Measurements from ENCODE around the gene C1orf159.

C1orf159 gene

DNA sequence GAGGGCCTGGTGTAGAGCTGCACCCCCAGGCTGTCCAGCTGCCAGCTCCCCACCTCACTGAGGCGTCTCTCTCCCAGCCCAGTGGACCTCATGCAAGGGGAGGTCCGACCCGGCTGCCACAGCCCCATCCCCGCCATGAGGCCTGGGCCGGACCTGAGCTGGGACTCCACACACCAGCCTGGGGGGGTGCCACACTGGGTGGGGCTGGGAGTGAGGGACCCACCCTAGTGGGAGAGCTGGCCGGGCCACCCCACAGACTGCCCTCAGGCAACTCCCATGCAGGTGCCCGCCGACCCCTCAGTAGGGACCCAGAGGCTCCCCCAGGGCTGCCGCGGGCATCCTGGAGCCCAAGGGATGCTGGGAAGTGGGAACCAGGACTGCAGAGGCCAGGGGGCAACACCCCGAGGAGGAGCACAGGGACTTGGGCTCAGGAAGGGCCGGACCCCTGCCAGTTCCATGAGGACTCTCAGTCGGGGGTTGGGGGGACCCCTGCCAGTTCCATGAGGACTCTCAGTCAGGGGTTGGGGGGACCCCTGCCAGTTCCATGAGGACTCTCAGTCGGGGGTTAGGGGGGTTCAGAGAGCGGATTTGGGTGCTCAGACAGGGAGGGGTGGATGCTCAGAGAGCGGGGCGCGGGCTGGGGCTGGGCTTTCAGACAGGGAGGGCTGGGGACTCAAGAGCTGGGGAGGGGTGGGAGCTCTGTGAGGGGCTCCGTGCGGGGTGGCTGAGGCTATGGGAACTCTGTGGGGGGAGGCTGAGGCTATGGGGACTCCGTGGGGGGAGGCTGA, 40.5 kb downstream of the C1orf159 start:
- Histone ChIP-seq H3K4me3 (replicated peaks; ENCODE audit: low read depth, low read length) (no peak overlapping the region), H3K36me3 (ENCODE audit: control insufficient read depth, insufficient read depth, low read length) (no peaks in the 10 kb centered on the region), H3K27me3 (replicated peaks; ENCODE audit: control insufficient read depth, insufficient read depth, low read length) (no peaks in the 10 kb centered on the region)
- TF ChIP-seq, protein P1, sequence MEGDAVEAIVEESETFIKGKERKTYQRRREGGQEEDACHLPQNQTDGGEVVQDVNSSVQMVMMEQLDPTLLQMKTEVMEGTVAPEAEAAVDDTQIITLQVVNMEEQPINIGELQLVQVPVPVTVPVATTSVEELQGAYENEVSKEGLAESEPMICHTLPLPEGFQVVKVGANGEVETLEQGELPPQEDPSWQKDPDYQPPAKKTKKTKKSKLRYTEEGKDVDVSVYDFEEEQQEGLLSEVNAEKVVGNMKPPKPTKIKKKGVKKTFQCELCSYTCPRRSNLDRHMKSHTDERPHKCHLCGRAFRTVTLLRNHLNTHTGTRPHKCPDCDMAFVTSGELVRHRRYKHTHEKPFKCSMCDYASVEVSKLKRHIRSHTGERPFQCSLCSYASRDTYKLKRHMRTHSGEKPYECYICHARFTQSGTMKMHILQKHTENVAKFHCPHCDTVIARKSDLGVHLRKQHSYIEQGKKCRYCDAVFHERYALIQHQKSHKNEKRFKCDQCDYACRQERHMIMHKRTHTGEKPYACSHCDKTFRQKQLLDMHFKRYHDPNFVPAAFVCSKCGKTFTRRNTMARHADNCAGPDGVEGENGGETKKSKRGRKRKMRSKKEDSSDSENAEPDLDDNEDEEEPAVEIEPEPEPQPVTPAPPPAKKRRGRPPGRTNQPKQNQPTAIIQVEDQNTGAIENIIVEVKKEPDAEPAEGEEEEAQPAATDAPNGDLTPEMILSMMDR (IDR thresholded peaks at IDR 0.05; ENCODE audit: insufficient read depth, low read length, poor library complexity, severe bottlenecking): no peak
- DNase-seq (ENCODE audit: extremely low read depth, insufficient read length): no peak

DNA sequence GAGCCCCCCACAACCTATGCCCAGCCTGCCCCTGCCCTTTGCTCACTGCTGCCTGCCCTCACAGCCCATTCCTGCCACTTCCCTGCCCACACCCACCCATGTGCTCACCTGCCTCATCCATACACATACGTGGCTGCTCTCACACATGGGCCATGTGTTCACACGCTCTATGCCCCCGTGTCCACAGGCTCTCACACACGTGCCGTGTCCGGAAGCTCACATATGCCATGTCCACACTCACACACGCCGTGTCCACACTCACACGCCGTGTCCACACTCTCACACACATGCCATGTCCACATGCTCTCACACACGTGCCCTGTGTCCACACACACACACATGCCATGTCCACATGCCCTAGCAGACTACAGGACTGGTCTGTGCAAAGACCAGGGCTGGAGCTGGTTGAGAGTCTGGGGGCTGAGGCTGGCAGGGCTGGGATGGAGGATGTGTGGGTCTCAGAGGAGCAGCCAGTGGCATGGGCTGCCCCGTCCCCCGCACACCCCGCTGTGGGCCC, 41.2 kb downstream of the C1orf159 start:
- no peak overlapping the region for H3K4me3 ChIP-seq (replicated peaks; ENCODE audit: low read depth, low read length)
- no peaks in the 10 kb centered on the region for H3K27me3 ChIP-seq (replicated peaks; ENCODE audit: control insufficient read depth, insufficient read depth, low read length)
- no peak for DNase-seq (ENCODE audit: extremely low read depth, insufficient read length)
- H3K36me3 ChIP-seq (ENCODE audit: control insufficient read depth, insufficient read depth, low read length): no peaks in the 10 kb centered on the region
- TF ChIP-seq, protein P1 (IDR thresholded peaks at IDR 0.05; ENCODE audit: insufficient read depth, low read length, poor library complexity, severe bottlenecking): no peak

DNA sequence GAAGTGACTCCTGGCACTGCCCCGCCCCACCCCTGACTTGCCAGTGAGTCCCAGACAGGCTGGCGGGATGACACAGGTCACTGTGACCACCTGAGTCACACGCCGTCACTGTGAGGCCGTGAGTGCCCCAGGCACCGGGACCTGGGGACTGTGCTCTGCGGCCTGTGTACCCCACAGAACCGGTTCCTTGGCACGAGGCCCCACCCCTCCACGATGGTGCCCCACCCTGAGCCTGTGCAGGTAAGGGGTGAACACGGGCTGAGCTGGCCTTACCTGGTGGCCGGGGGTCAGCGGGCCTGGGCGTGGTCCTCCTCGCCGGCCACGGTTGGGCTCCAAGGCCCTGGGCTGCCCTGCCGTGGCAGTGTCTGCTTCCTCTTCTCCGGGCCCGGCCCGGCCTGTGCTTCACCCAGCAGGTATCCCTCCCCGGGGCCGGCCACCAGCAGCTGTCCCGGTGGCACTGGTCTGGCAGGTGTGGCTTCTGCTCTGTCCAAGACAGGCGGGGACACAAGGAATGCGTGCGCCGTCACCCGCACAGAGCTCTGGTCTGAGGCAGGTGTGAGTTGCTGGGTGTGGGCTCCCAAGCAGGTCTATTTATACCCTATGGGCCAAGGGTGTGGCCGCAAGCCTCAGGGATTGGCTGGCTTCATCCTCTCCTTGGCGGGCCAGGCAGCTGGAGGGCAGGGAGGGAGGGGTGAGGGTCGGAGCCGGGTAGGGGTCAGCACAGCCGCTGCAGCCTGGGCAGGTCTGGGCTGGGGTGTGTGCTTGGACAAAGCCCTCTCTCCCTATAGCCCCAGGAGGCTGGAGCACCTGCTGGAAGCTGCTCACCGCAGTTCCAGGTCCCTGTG, 41.9 kb downstream of the C1orf159 start, which contains the start of gene RNF223:
RNF223 (minus strand) TSS at position 564 of the 845 bp plus-strand sequence. CDS start 1,740 bp downstream, outside the sequence.
- DNase-seq (ENCODE audit: extremely low read depth, insufficient read length): no peak
- Histone ChIP-seq H3K4me3 (replicated peaks; ENCODE audit: low read depth, low read length) (no peak within 1 kb of the TSS), H3K27me3 (replicated peaks; ENCODE audit: control insufficient read depth, insufficient read depth, low read length) (no peaks in the 10 kb centered on the region), H3K36me3 (ENCODE audit: control insufficient read depth, insufficient read depth, low read length) (no peaks in the 10 kb centered on the region)
- TF ChIP-seq, protein P1 (IDR thresholded peaks at IDR 0.05; ENCODE audit: insufficient read depth, low read length, poor library complexity, severe bottlenecking): no peak

DNA sequence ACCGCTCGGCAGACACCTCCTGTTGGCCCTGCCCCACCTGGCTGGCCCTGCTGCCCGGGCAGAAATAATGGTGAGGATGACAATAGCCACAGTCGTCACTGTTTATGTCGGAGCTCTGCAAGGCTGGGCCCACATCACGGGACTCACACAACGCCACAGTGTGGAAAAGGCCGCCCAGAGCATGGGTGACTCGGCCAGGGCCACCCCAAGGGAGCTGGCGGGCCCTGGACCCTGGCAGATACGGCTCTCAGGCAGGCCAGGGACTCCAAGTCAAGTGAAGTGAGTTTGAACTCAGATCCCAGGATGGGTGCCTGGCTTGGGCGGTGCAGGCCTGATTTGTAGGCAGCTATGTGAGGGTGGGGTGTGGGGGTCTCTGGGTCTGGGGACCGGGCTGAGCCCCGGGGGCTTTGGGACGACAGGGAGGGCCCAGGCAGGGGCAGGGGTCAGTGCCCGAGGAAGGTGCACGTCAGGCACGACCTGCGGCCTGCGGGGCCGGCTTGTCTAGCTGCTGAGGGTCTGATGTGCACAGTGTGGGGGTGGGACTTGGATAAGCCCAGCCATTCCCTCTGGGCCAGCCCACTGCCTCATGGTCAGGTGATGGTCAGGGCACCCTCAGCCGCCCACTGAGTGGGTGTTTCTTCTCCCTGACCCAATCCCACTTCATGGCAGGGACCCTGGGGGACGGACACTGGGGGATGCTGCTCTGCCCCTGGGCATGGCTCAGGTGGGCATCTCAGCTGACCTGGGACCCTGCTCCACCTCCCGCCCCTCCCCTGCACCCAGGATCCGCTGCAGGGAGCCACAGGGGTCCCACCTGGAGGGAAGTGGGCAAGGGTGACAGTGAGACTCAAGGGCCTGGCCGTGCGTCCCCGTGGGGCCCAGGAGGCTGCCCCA, 42.8 kb downstream of the C1orf159 start:
- H3K4me3 ChIP-seq (replicated peaks; ENCODE audit: low read depth, low read length): no peak overlapping the region
- DNase-seq (ENCODE audit: extremely low read depth, insufficient read length): no peak
- TF ChIP-seq, protein P1 (IDR thresholded peaks at IDR 0.05; ENCODE audit: insufficient read depth, low read length, poor library complexity, severe bottlenecking): no peak
- no peaks in the 10 kb centered on the region for H3K36me3 ChIP-seq (ENCODE audit: control insufficient read depth, insufficient read depth, low read length)
- no peaks in the 10 kb centered on the region for H3K27me3 ChIP-seq (replicated peaks; ENCODE audit: control insufficient read depth, insufficient read depth, low read length)

DNA sequence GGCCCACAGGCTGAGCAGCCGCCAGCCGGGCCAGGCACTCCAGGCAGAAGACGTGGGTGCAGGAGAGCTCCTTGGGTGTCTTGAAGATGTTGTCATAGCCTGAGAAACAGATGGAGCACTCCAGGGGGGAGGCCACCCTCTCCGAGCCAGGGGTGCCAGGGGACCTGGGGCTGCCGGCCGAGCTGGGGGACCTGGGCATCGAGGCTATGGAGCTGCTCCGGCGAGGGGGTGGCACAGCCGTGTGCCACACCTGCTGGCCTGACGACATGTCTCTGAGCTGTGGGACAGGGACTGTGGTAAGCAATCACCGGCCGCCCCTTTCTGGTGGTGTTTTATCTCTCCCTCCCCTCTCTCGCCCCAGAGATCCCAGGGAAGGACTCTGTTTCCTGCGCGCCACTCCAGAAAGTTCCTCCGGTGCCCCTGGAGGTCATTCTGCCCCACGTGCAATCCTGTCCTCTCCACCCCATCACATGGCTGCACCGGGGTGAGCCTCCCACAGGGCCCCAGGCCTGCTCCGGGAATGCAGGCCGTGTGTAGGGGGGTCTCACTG, 43.5 kb downstream of the C1orf159 start:
- H3K36me3 ChIP-seq (ENCODE audit: control insufficient read depth, insufficient read depth, low read length): no peaks in the 10 kb centered on the region
- H3K27me3 ChIP-seq (replicated peaks; ENCODE audit: control insufficient read depth, insufficient read depth, low read length): no peaks in the 10 kb centered on the region
- H3K4me3 ChIP-seq (replicated peaks; ENCODE audit: low read depth, low read length): no peak overlapping the region
- no peak for DNase-seq (ENCODE audit: extremely low read depth, insufficient read length)
- TF ChIP-seq, protein P1 (IDR thresholded peaks at IDR 0.05; ENCODE audit: insufficient read depth, low read length, poor library complexity, severe bottlenecking): no peak
